HepG2 (cell line): ENCODE data around the gene MAP2K6. TPM values are rescaled to one million over a fixed set of nuclear protein-coding genes. Genes with fewer than 3 reads are reported as not detected.
A peak's percentile ranks its signal among the peaks of the same experiment; 100 is the strongest.

Experiments
- AHR ChIP-seq: IDR thresholded peaks from 2 replicates; pipeline ENCODE4 v1.6.1; 2018; ENCODE audit warnings: missing genetic modification reagents, missing compliant biosample characterization
- DMAP1 ChIP-seq: IDR thresholded peaks from 2 replicates; pipeline ENCODE4 v1.6.1; 2016
- GRHL1 ChIP-seq: sonication (generic); formaldehyde crosslinking; conservative IDR thresholded peaks from 2 replicates; pipeline ENCODE4 v1.8.0; 2022; ENCODE audit warnings: missing genetic modification reagents
- HINFP ChIP-seq: sonication (generic); formaldehyde crosslinking; IDR thresholded peaks from 2 replicates; pipeline ENCODE4 v1.4.0; 2020; ENCODE audit warnings: low read depth, mild to moderate bottlenecking, missing genetic modification reagents
- KAT2B ChIP-seq: fragments of 150-350 bp; IDR thresholded peaks from 2 replicates; pipeline ENCODE4 v1.6.1; 2014; ENCODE audit warnings: low read depth, low read length, borderline replicate concordance
- KDM3A ChIP-seq: IDR thresholded peaks from 2 replicates; pipeline ENCODE4 v1.6.1; 2018; ENCODE audit warnings: low read depth, missing compliant biosample characterization
- MAZ ChIP-seq, 2 experiments: sonication (generic) in 1 of 2; formaldehyde crosslinking in 1 of 2; IDR thresholded peaks; 2 replicates each; pipeline versions ENCODE4 v1.5.0 to v1.6.1; 2012 to 2020; ENCODE audit warnings: low read depth in 2 of 2, mild to moderate bottlenecking in 2 of 2, borderline replicate concordance in 1 of 2, improper control_type of control experiment in 1 of 2, low read length in 1 of 2, missing genetic modification reagents in 1 of 2, moderate library complexity in 1 of 2
- MED13 ChIP-seq: sonication (generic); formaldehyde crosslinking; IDR thresholded peaks from 2 replicates; pipeline ENCODE4 v1.5.0; 2020; ENCODE audit warnings: missing genetic modification reagents
- STAT6 ChIP-seq: sonication (generic); formaldehyde crosslinking; IDR thresholded peaks from 2 replicates; pipeline ENCODE4 v1.4.0; 2020; ENCODE audit warnings: missing genetic modification reagents, mild to moderate bottlenecking, borderline replicate concordance
- TOE1 ChIP-seq: sonication (generic); formaldehyde crosslinking; IDR thresholded peaks from 2 replicates; pipeline ENCODE4 v1.4.0; 2020; ENCODE audit warnings: mild to moderate bottlenecking, missing genetic modification reagents
- ZMYM2 ChIP-seq: sonication (generic); formaldehyde crosslinking; IDR thresholded peaks from 2 replicates; pipeline ENCODE4 v1.8.0; 2022; ENCODE audit warnings: mild to moderate bottlenecking, missing genetic modification reagents
- ZNF530 ChIP-seq: sonication (generic); formaldehyde crosslinking; IDR thresholded peaks from 2 replicates; pipeline ENCODE4 v1.5.0; 2020; ENCODE audit warnings: low read depth, mild to moderate bottlenecking, missing genetic modification reagents
- ZNF558 ChIP-seq: sonication (generic); formaldehyde crosslinking; IDR thresholded peaks from 2 replicates; pipeline ENCODE4 v1.9.0; 2022; ENCODE audit warnings: mild to moderate bottlenecking, missing genetic modification reagents, borderline replicate concordance
- ZNF740 ChIP-seq: sonication (generic); formaldehyde crosslinking; IDR thresholded peaks from 2 replicates; pipeline ENCODE4 v1.4.0; 2020; ENCODE audit warnings: missing genetic modification reagents
- polyA plus RNA-seq, 8 experiments: library from polyadenylated mRNA; depleted of rRNA in 3 of 8; stranded (reverse) in 7 of 8; unstranded in 1 of 8; fragments of >200 nt; fragmentation: Illumina TruSeq in 4 of 8; extraction: Trizol in 4 of 8; gene quantifications; 2 replicates each; pipeline versions ENCODE4 v1.2.1 to v1.2.3, GENCODE V29; 2011 to 2016; ENCODE audit warnings: low read depth in 4 of 8, missing spikeins in 1 of 8, mixed read lengths in 1 of 8; ENCODE audit not compliant: insufficient read depth in 1 of 8
- total RNA-seq, 5 experiments: library from RNA; depleted of rRNA; stranded (reverse); fragments of >200 nt; fragmentation: Illumina TruSeq; extraction: Trizol; gene quantifications; 2 replicates each; pipeline ENCODE4 v1.2.3, GENCODE V29; 2016; ENCODE audit warnings: low read depth in 1 of 5
- TF ChIP-seq, protein P1 (sequence below): sonication (generic); formaldehyde crosslinking; IDR thresholded peaks from 2 replicates; pipeline ENCODE4 v1.4.0; 2020; ENCODE audit warnings: missing genetic modification reagents

The MAP2K6 gene
- total and polyA plus RNA-seq, 2 of the 13 experiments (the other 11 are each of a cell fraction or from before 2014, with no cell fraction given): 5.1 to 33.6 TPM

- 0 out of 2 replicates have a peak, but pooled peaks have one; percentile 10 for TF ChIP-seq STAT6
- TF ChIP-seq ZNF558: no peak
- no peak for TF ChIP-seq ZNF740 (CRISPR knock-in tag)
- TF ChIP-seq, protein P1, sequence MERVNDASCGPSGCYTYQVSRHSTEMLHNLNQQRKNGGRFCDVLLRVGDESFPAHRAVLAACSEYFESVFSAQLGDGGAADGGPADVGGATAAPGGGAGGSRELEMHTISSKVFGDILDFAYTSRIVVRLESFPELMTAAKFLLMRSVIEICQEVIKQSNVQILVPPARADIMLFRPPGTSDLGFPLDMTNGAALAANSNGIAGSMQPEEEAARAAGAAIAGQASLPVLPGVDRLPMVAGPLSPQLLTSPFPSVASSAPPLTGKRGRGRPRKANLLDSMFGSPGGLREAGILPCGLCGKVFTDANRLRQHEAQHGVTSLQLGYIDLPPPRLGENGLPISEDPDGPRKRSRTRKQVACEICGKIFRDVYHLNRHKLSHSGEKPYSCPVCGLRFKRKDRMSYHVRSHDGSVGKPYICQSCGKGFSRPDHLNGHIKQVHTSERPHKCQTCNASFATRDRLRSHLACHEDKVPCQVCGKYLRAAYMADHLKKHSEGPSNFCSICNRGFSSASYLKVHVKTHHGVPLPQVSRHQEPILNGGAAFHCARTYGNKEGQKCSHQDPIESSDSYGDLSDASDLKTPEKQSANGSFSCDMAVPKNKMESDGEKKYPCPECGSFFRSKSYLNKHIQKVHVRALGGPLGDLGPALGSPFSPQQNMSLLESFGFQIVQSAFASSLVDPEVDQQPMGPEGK (CRISPR knock-in tag): no peak
- TF ChIP-seq KDM3A (CRISPR knock-in tag): no peak
- no peak for TF ChIP-seq GRHL1
- TF ChIP-seq ZMYM2 (CRISPR knock-in tag): no peak
- TF ChIP-seq DMAP1: peak; percentile 40; the same call in 1 of the 2 replicates
- no peak for TF ChIP-seq MAZ (IDR thresholded peaks at IDR 0.05; ENCODE audit: borderline replicate concordance, low read depth, low read length)
- no peak for TF ChIP-seq MAZ (CRISPR knock-in tag; IDR thresholded peaks at IDR 0.05; ENCODE audit: low read depth)
- no peak for TF ChIP-seq KAT2B
- no peak for TF ChIP-seq ZNF530 (CRISPR knock-in tag)
- no peak for TF ChIP-seq AHR (CRISPR knock-in tag)
- no peak for TF ChIP-seq HINFP (CRISPR knock-in tag)
- TF ChIP-seq TOE1 (CRISPR knock-in tag): no peak
- TF ChIP-seq MED13 (CRISPR knock-in tag): no peak
- TF ChIP-seq, all 625 proteins: peak for 60
These were observed 23.5 kb upstream of the MAP2K6 start (continued) for GRCh38 chr17:69390795-69391501.
